Spinal cord (tissue), 10 donors: Measurements from ENCODE around the gene GKN2. TPM values are rescaled to one million over a fixed set of nuclear protein-coding genes. Genes with fewer than 3 reads are reported as not detected.
"Not testable (repeated sequence)": the region's sequence is repeated elsewhere in the genome, so short reads cannot be mapped to it uniquely, and the experiment has no call there.

Experiments used
- DNase-seq, 6 donors: peaks; one replicate each; pipeline versions ENCODE4 v3.0.0 to v3.0.0-alpha.2; 2013 to 2015; ENCODE audit warnings: low spot score in 6 of 6, low read depth in 4 of 6
- H3K27ac ChIP-seq: one replicate; pipeline ENCODE4 v1.5.1; 2013; ENCODE audit warnings: low read depth, low read length, control low read depth
- H3K27me3 ChIP-seq: one replicate; pipeline ENCODE4 v1.6.1; 2013; ENCODE audit warnings: low read length; ENCODE audit not compliant: control insufficient read depth, insufficient read depth
- H3K36me3 ChIP-seq: one replicate; pipeline ENCODE4 v1.6.1; 2013; ENCODE audit warnings: low read length; ENCODE audit not compliant: control insufficient read depth, insufficient read depth
- H3K4me1 ChIP-seq: one replicate; pipeline ENCODE4 v1.6.1; 2013; ENCODE audit warnings: low read length; ENCODE audit not compliant: control insufficient read depth, insufficient read depth
- H3K4me3 ChIP-seq: one replicate; pipeline ENCODE4 v1.5.1; 2013; ENCODE audit warnings: low read depth, low read length, control low read depth
- H3K9me3 ChIP-seq: one replicate; pipeline ENCODE4 v1.6.1; 2013; ENCODE audit warnings: low read length; ENCODE audit not compliant: control insufficient read depth, insufficient read depth
- WGBS: methylation state at CpG from one replicate; pipeline ENCODE4 v1.1.5; 2013; ENCODE audit warnings: missing lambda C conversion rate; ENCODE audit not compliant: insufficient coverage; 5-methylcytosine and 5-hydroxymethylcytosine counted together
- polyA plus RNA-seq, 2 donors: library from polyadenylated mRNA; unstranded; fragments of 120-200 nt; gene quantifications; one replicate each; pipeline ENCODE4 v1.2.1, GENCODE V29; 2013; ENCODE audit not compliant: insufficient read length in 2 of 2
- total RNA-seq, 2 donors: library from RNA; depleted of rRNA in 1 of 2; stranded (reverse); fragments of 120-200 nt in 1 of 2; fragments of >200 nt in 1 of 2; gene quantifications; one replicate each; pipeline versions ENCODE4 v1.2.3 to v1.2.4, GENCODE V29; 2013 to 2014
- donor health status: healthy.

The GKN2 gene
- total and polyA plus RNA-seq, 4 donors = not detected

- Histone ChIP-seq H3K27me3 (no peaks in the 10 kb centered on the region), H3K36me3 (no peaks in the 10 kb centered on the region), H3K4me3 (no peak overlapping the region), H3K27ac (no peak overlapping the region), H3K4me1 (no peaks in the 10 kb centered on the region), H3K9me3 (no peaks in the 10 kb centered on the region)
- no peak for DNase-seq
- no CpG with 5 or more reads among the region's 1 CpG for WGBS
Measured at GRCh38 chr2:68968221-68968620, 15.5 kb upstream of the GKN2 start.

GRCh38 chr2:68964282-68964681, 11.6 kb upstream of the GKN2 start:
- H3K27ac ChIP-seq = no peak overlapping the region
- H3K4me1 ChIP-seq = no peaks in the 10 kb centered on the region
- H3K9me3 ChIP-seq = no peaks in the 10 kb centered on the region
- no peaks in the 10 kb centered on the region for H3K36me3 ChIP-seq
- no peak overlapping the region for H3K4me3 ChIP-seq
- H3K27me3 ChIP-seq = no peaks in the 10 kb centered on the region
- no peak for DNase-seq

GRCh38 chr2:68961380-68961779, 8.7 kb upstream of the GKN2 start:
- H3K27me3 ChIP-seq = no peaks in the 10 kb centered on the region
- H3K4me3 ChIP-seq = no peak overlapping the region
- no peaks in the 10 kb centered on the region for H3K36me3 ChIP-seq
- no peak for DNase-seq
- H3K27ac ChIP-seq = no peak overlapping the region
- no peaks in the 10 kb centered on the region for H3K4me1 ChIP-seq
- 100% methylated on average over 1 of the region's 4 CpGs for WGBS
- no peaks in the 10 kb centered on the region for H3K9me3 ChIP-seq

GRCh38 chr2:68959001-68959400, 6.3 kb upstream of the GKN2 start:
- Histone ChIP-seq H3K27ac (no peak overlapping the region), H3K4me3 (no peak overlapping the region), H3K27me3 (no peaks in the 10 kb centered on the region), H3K9me3 (no peaks in the 10 kb centered on the region), H3K4me1 (no peaks in the 10 kb centered on the region), H3K36me3 (no peaks in the 10 kb centered on the region)
- DNase-seq = peak in 1 of 6 donors; percentile 57
- no CpG with 5 or more reads among the region's 1 CpG for WGBS

- H3K27me3 ChIP-seq, H3K36me3 ChIP-seq, H3K9me3 ChIP-seq, H3K4me1 ChIP-seq, H3K27ac ChIP-seq, H3K4me3 ChIP-seq, DNase-seq: not testable (repeated sequence)
- no CpG with 5 or more reads among the region's 5 CpGs for WGBS
Measured at GRCh38 chr2:68955432-68955831, 2.7 kb upstream of the GKN2 start.

GRCh38 chr2:68951899-68952298, 794 bp downstream of the GKN2 start:
- H3K4me1 ChIP-seq = no peaks in the 10 kb centered on the region
- no peak overlapping the region for H3K4me3 ChIP-seq
- no peaks in the 10 kb centered on the region for H3K9me3 ChIP-seq
- H3K36me3 ChIP-seq = no peaks in the 10 kb centered on the region
- H3K27me3 ChIP-seq = no peaks in the 10 kb centered on the region
- H3K27ac ChIP-seq = no peak overlapping the region
- 74% methylated on average over 3 of the region's 4 CpGs for WGBS
- DNase-seq = no peak

GRCh38 chr2:68948710-68949109, 4.0 kb downstream of the GKN2 start:
- Histone ChIP-seq H3K4me1 (peaks cover 5% of the 10 kb centered on the region), H3K9me3 (no peaks in the 10 kb centered on the region), H3K36me3 (no peaks in the 10 kb centered on the region), H3K27me3 (no peaks in the 10 kb centered on the region), H3K4me3 (no peak overlapping the region), H3K27ac (no peak overlapping the region)
- no peak for DNase-seq
- WGBS = no CpG with 5 or more reads among the region's 1 CpG

- Histone ChIP-seq H3K27me3 (no peaks in the 10 kb centered on the region), H3K27ac (no peak overlapping the region), H3K4me1 (peaks cover 8% of the 10 kb centered on the region), H3K9me3 (no peaks in the 10 kb centered on the region), H3K4me3 (no peak overlapping the region), H3K36me3 (no peaks in the 10 kb centered on the region)
- no CpG with 5 or more reads among the region's 3 CpGs for WGBS
- no peak for DNase-seq
Measured at GRCh38 chr2:68946117-68946516, 6.6 kb downstream of the GKN2 start.

- peak; percentile 57 to 95 (median 60) for DNase-seq
- 26% methylated on average over 23 of the region's 27 CpGs for WGBS
Measured at GRCh38 chr2:68943581-68944568, 8.8 kb downstream of the GKN2 start.

GRCh38 chr2:68942827-68943226, 9.9 kb downstream of the GKN2 start:
- peaks cover 8% of the 10 kb centered on the region for H3K4me1 ChIP-seq
- no peak overlapping the region for H3K27ac ChIP-seq
- H3K36me3 ChIP-seq = no peaks in the 10 kb centered on the region
- H3K27me3 ChIP-seq = no peaks in the 10 kb centered on the region
- DNase-seq = no peak
- H3K9me3 ChIP-seq = no peaks in the 10 kb centered on the region
- H3K4me3 ChIP-seq = no peak overlapping the region

More at GRCh38 chr2:68943581-68944568, 8.8 kb downstream of the GKN2 start:
- no peaks in the 10 kb centered on the region for H3K36me3 ChIP-seq
- H3K4me3 ChIP-seq = no peak overlapping the region
- H3K27ac ChIP-seq = no peak overlapping the region
- H3K27me3 ChIP-seq = no peaks in the 10 kb centered on the region
- peaks cover 8% of the 10 kb centered on the region for H3K4me1 ChIP-seq
- H3K9me3 ChIP-seq = no peaks in the 10 kb centered on the region
